ENCODE measurements around the gene PLEKHH1. TPM values are rescaled to one million over a fixed set of nuclear protein-coding genes. Genes with fewer than 3 reads are reported as not detected.
"Not testable (repeated sequence)": the region's sequence is repeated elsewhere in the genome, so short reads cannot be mapped to it uniquely, and the experiment has no call there.

The PLEKHH1 gene
- total RNA-seq, 1 donor from 2014 or later, result 9.4 TPM

DNA sequence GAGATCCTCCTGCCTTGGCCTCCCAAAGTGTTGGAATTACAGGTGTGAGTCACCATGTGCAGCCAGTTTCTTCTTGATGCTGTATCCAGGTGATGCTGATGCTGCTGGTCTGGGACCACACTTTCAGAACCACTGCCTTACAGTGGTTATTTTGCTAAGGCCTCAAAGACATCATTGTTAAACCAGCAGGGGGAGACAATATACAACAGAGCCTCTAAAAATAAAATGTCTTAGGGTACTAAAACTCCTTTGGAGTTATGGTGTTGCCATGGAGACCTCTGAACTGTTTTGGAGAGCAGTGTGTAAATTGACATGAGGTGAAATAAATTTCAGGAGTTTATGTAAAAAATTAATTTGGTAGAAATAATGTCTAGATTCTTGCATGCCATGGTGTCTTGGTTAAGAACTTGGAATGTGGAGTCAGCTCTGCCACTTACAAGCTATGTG is 85.5 kb downstream of the PLEKHH1 start:
- TF ChIP-seq, protein P1, sequence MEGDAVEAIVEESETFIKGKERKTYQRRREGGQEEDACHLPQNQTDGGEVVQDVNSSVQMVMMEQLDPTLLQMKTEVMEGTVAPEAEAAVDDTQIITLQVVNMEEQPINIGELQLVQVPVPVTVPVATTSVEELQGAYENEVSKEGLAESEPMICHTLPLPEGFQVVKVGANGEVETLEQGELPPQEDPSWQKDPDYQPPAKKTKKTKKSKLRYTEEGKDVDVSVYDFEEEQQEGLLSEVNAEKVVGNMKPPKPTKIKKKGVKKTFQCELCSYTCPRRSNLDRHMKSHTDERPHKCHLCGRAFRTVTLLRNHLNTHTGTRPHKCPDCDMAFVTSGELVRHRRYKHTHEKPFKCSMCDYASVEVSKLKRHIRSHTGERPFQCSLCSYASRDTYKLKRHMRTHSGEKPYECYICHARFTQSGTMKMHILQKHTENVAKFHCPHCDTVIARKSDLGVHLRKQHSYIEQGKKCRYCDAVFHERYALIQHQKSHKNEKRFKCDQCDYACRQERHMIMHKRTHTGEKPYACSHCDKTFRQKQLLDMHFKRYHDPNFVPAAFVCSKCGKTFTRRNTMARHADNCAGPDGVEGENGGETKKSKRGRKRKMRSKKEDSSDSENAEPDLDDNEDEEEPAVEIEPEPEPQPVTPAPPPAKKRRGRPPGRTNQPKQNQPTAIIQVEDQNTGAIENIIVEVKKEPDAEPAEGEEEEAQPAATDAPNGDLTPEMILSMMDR (IDR thresholded peaks at IDR 0.05; ENCODE audit: insufficient read depth, low read length, poor library complexity, severe bottlenecking), result peak; percentile 76
- H3K36me3 ChIP-seq (ENCODE audit: control insufficient read depth, insufficient read depth, low read length), result no peaks in the 10 kb centered on the region
- no peaks in the 10 kb centered on the region for H3K27me3 ChIP-seq (ENCODE audit: control insufficient read depth, insufficient read depth, low read length)
- DNase-seq (ENCODE audit: low read depth), result no peak
- no peak overlapping the region for H3K4me3 ChIP-seq (ENCODE audit: low read depth, low read length)

DNA sequence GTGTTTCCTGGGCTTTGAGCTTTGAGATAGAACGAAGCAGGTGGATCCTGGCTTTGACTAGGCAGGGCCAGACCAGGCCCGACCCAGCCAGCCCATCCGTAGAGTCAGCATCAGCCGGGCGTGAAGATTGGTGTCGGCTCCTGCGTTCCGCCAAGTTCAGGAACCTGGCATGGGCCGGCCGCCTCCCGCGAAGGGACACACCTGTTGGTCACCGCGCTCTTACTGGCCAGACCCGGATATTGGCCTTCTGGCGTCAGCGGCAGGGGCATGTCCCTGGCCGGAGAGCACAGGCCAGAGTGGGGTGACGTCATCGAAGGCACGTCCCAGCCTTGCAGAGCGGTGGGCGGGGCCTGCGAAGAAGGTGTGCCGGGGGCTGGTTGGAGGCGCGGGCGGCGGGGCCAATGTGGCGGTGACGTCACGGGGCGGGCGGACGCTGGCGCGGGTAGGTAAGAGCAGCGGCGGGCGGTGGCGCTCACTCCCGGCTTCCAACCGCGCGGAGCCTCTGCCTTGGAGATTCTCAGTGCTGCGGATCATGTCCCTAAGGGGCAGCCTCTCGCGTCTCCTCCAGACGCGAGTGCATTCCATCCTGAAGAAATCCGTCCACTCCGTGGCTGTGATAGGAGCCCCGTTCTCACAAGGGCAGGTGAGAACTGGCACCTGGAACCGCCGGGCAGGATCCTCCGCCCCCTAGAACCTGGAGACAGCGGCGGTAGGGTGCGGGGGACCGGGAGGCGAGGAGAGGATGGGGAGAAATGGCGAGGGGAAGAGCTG is 86.5 kb downstream of the PLEKHH1 start, which contains the start of gene ARG2:
Gene ARG2 (plus strand): TSS at position 475 of the 771 bp plus-strand sequence. CDS start 58 bp downstream, at position 533.
- no peaks in the 10 kb centered on the region for H3K27me3 ChIP-seq (ENCODE audit: control insufficient read depth, insufficient read depth, low read length)
- peak; percentile 89 for DNase-seq (ENCODE audit: low read depth)
- TF ChIP-seq, protein P1 (IDR thresholded peaks at IDR 0.05; ENCODE audit: insufficient read depth, low read length, poor library complexity, severe bottlenecking), result peak; percentile 7
- no peaks in the 10 kb centered on the region for H3K36me3 ChIP-seq (ENCODE audit: control insufficient read depth, insufficient read depth, low read length)
- peak within 1 kb of the TSS; percentile 64 for H3K4me3 ChIP-seq (ENCODE audit: low read depth, low read length)

DNA sequence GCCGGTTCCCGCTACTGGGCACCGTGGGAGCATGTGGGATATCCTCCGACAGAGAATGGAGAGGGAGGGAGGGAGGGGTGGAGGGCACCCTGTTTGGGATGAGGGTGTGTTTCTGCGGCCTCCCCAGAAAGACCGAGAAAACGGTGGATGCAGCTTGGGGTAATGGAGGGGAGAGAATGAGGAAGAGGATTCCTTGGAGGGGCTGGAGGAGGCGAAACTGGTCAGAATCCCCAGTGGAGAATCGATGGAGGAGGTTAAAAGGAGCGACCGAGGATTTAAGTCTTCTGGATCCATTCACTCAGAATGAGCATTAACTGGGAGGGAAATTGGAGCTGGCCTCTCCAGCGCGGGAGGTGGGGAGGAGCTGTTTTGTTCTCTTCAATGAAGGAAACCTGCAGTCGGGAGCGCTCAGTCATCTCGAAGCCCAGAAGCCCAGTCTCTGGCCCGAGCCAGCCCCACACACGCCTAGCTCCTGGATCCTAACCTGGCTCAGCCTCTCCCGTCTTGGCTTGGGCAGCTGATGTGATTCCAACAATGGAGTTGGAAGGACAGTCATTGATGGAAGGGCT is 87.2 kb downstream of the PLEKHH1 start:
- Histone ChIP-seq H3K36me3 (ENCODE audit: control insufficient read depth, insufficient read depth, low read length) (no peaks in the 10 kb centered on the region), H3K4me3 (ENCODE audit: low read depth, low read length) (peak overlapping the region; percentile 64), H3K27me3 (ENCODE audit: control insufficient read depth, insufficient read depth, low read length) (no peaks in the 10 kb centered on the region)
- TF ChIP-seq, protein P1 (IDR thresholded peaks at IDR 0.05; ENCODE audit: insufficient read depth, low read length, poor library complexity, severe bottlenecking), result no peak
- DNase-seq (ENCODE audit: low read depth), result no peak

DNA sequence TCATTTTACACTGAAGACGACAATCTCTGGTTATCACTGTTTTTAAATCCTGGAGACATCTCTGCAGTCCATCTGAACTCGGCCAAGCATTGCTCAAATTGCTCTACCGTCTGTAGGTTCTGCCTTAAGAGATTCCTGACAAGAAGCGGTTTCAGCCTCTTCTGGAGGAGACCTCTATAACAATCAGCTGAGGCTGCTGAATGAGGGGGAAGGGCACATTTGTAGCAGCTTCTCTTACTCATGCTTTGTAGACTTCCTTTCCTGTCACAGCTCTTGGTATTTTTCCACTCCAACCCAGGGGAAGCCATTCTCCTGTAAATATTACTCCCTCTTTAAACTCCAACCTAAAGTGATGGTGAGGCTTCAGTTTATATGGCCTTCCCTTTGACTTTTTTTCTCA is 89.6 kb downstream of the PLEKHH1 start:
- H3K4me3 ChIP-seq (ENCODE audit: low read depth, low read length), result no peak overlapping the region
- no peak for DNase-seq (ENCODE audit: low read depth)
- H3K27me3 ChIP-seq (ENCODE audit: control insufficient read depth, insufficient read depth, low read length), result no peaks in the 10 kb centered on the region
- H3K36me3 ChIP-seq (ENCODE audit: control insufficient read depth, insufficient read depth, low read length), result no peaks in the 10 kb centered on the region
- TF ChIP-seq, protein P1 (IDR thresholded peaks at IDR 0.05; ENCODE audit: insufficient read depth, low read length, poor library complexity, severe bottlenecking), result no peak

DNA sequence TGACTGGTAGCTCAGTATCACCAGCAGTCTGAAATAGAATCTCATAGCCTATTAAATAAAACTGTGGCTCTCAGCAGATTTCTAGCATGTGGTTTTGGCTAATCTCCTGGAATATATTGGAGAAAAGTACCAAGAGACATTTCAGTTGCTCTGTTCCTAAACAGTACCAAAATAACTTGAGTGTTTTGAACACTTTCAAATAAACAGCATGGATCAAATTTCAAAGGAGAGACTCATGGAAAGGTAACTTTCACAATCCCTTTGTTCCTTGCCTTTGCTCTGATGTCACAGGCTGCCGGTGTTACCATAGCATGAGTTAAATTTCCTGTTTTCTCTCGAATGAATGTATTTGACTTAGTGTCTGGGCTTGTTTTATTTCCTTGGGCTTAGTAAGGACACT is 90.0 kb downstream of the PLEKHH1 start:
- TF ChIP-seq, protein P1 (IDR thresholded peaks at IDR 0.05; ENCODE audit: insufficient read depth, low read length, poor library complexity, severe bottlenecking), result no peak
- Histone ChIP-seq H3K4me3 (ENCODE audit: low read depth, low read length) (no peak overlapping the region), H3K36me3 (ENCODE audit: control insufficient read depth, insufficient read depth, low read length) (no peaks in the 10 kb centered on the region), H3K27me3 (ENCODE audit: control insufficient read depth, insufficient read depth, low read length) (no peaks in the 10 kb centered on the region)
- no peak for DNase-seq (ENCODE audit: low read depth)

DNA sequence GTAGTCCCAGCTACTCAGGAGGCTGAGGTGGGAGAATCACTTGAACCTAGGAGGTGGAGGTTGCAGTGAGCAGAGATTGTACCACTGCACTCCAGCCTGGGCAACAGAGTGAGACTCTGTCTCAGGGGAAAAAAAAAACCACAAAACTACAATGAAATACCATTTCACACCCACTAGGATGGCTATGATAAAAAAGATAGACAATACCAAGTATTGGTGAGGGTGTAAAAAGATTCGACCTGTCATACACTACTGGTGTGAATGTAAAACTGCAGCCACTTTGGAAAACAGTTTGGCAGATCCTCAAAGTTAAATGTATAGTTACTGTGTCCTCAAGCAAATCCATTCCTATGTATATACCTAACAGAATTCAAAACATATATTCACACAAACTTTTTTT is 93.0 kb downstream of the PLEKHH1 start:
- H3K36me3 ChIP-seq (ENCODE audit: control insufficient read depth, insufficient read depth, low read length); H3K4me3 ChIP-seq (ENCODE audit: low read depth, low read length); H3K27me3 ChIP-seq (ENCODE audit: control insufficient read depth, insufficient read depth, low read length); DNase-seq (ENCODE audit: low read depth): not testable (repeated sequence)
